K562 (cell line): ENCODE data around the gene FRRS1L. TPM values are rescaled to one million over a fixed set of nuclear protein-coding genes. Genes with fewer than 3 reads are reported as not detected.

Experiments used
- ATAC-seq: fragments of 200-7000 bp; cut with Tn5 transposase; 3 replicates; pipeline ENCODE4 v1.9.1; 2020; ENCODE audit warnings: moderate library complexity
- BruUV-seq: library from RNA; stranded (reverse); fragments of 400-500 nt; replicated peaks from 2 replicates; lab custom pipeline; 2021; lab: Mats Ljungman, UMichigan
- CTCF ChIA-PET: fragments of 300-600 bp; formaldehyde crosslinking; extraction: SDS; loops from one replicate; lab custom pipeline; 2021; ENCODE audit warnings: low intra/inter-chr PET ratio; lab: Yijun Ruan, JAX
- POLR2A ChIA-PET: fragments of 300-600, 350-650 bp; sonication (Branson Sonifier 250); formaldehyde crosslinking; extraction: SDS; loops from one replicate; lab custom pipeline; 2021; ENCODE audit warnings: antibody characterized with exemption, inconsistent platforms; lab: Yijun Ruan, JAX
- DNase-seq, 4 experiments: peaks; one replicate each; pipeline versions ENCODE4 v3.0.0 to v3.0.0-alpha.2; 2011 to 2018; ENCODE audit warnings: low spot score in 3 of 4, mixed read lengths in 3 of 4; ENCODE audit errors: extremely low read depth in 1 of 4
- FAIRE-seq: peaks from 2 replicates; lab custom pipeline; 2011; peaks lifted over from hg19 to GRCh38; lab: Jason Lieb, UNC
- H2AFZ ChIP-seq: 2 replicates; pipeline ENCODE4 v1.6.0; 2011; ENCODE audit warnings: low read depth, low read length, control low read depth, inconsistent platforms
- H3K27ac ChIP-seq: fragments of 200-600 bp; 3 replicates; pipeline ENCODE4 v1.8.0; 2011; ENCODE audit warnings: low read depth, mild to moderate bottlenecking, control low read depth, inconsistent platforms, low read length, moderate library complexity, mixed read lengths; ENCODE audit errors: extremely low read depth
- H3K27me3 ChIP-seq, 2 experiments: fragments of 300-600 bp in 1 of 2; 2 replicates in 1 of 2; 3 replicates in 1 of 2; pipeline versions ENCODE4 v1.6.0 to v1.8.0; 2011; ENCODE audit warnings: inconsistent platforms in 2 of 2, low read length in 2 of 2, mild to moderate bottlenecking in 1 of 2, mixed read lengths in 1 of 2, moderate library complexity in 1 of 2; ENCODE audit not compliant: control insufficient read depth in 2 of 2, insufficient read depth in 2 of 2
- H3K36me3 ChIP-seq: fragments of 300-600 bp; 3 replicates; pipeline ENCODE4 v1.8.0; 2011; ENCODE audit warnings: mild to moderate bottlenecking, low read length, inconsistent platforms; ENCODE audit not compliant: control insufficient read depth, insufficient read depth
- H3K4me1 ChIP-seq, 2 experiments: fragments of 200-600 bp in 1 of 2; replicated peaks in 1 of 2; 2 replicates in 1 of 2; 3 replicates in 1 of 2; pipeline versions ENCODE4 v1.5.1 to v1.8.0; 2011; ENCODE audit warnings: inconsistent platforms in 2 of 2, low read length in 2 of 2, mild to moderate bottlenecking in 1 of 2, mixed read lengths in 1 of 2, moderate library complexity in 1 of 2; ENCODE audit not compliant: control insufficient read depth in 2 of 2, insufficient read depth in 2 of 2
- H3K4me2 ChIP-seq: 2 replicates; pipeline ENCODE4 v1.6.1; 2011; ENCODE audit warnings: low read length, control low read depth, inconsistent platforms, mixed read lengths; ENCODE audit not compliant: insufficient read depth
- H3K4me3 ChIP-seq: fragments of 200-600 bp; sonication (generic), shearing (Covaris generic); 2 replicates; pipeline ENCODE4 v1.5.1; 2016; ENCODE audit warnings: control low read depth, inconsistent platforms
- H3K79me2 ChIP-seq: fragments of 200-600 bp; 3 replicates; pipeline ENCODE4 v1.8.0; 2011; ENCODE audit warnings: low read length, inconsistent platforms; ENCODE audit not compliant: control insufficient read depth, insufficient read depth
- H3K9ac ChIP-seq, 2 experiments: 2 replicates each; pipeline versions ENCODE4 v1.6.0 to v1.6.1; 2011; ENCODE audit warnings: low read depth in 2 of 2, low read length in 2 of 2, control low read depth in 1 of 2, inconsistent platforms in 1 of 2, mild to moderate bottlenecking in 1 of 2, mixed read lengths in 1 of 2; ENCODE audit not compliant: insufficient read depth in 1 of 2
- H3K9me1 ChIP-seq: one replicate; pipeline ENCODE4 v1.6.0; 2011; ENCODE audit warnings: inconsistent platforms, mild to moderate bottlenecking, low read length, moderate library complexity; ENCODE audit not compliant: control insufficient read depth, insufficient read depth
- H3K9me3 ChIP-seq: replicated peaks from 2 replicates; pipeline ENCODE4 v1.5.1; 2011; ENCODE audit warnings: low read depth, low read length, inconsistent platforms; ENCODE audit not compliant: control insufficient read depth, insufficient read depth
- H4K20me1 ChIP-seq: replicated peaks from 2 replicates; pipeline ENCODE4 v1.6.1; 2011; ENCODE audit warnings: low read length, inconsistent platforms, mixed read lengths; ENCODE audit not compliant: control insufficient read depth, insufficient read depth
- MTA3 ChIP-seq: fragments of 450-650 bp; formaldehyde crosslinking; IDR thresholded peaks from 2 replicates; pipeline ENCODE4 v1.6.1; 2017; ENCODE audit warnings: mild to moderate bottlenecking, borderline replicate concordance
- NEUROD1 ChIP-seq: fragments of 150-350 bp; IDR thresholded peaks from 2 replicates; pipeline ENCODE4 v1.6.1; 2014; ENCODE audit warnings: borderline replicate concordance, low read length, low read depth; ENCODE audit not compliant: partially characterized antibody
- PHB ChIP-seq: fragments of 250-450 bp; sonication (Bioruptor Pico); IDR thresholded peaks from 2 replicates; pipeline ENCODE4 v1.5.0; 2021
- PHF21A ChIP-seq: fragments of 450-650 bp; IDR thresholded peaks from 2 replicates; pipeline ENCODE4 v1.6.1; 2017; ENCODE audit warnings: low read depth, borderline replicate concordance
- PYGO2 ChIP-seq: fragments of 450-650 bp; IDR thresholded peaks from 2 replicates; pipeline ENCODE4 v1.6.1; 2016; ENCODE audit warnings: mild to moderate bottlenecking, missing genetic modification characterization, moderate library complexity, missing compliant biosample characterization
- SMAD2 ChIP-seq: fragments of 150-350 bp; IDR thresholded peaks from 2 replicates; pipeline ENCODE4 v1.6.1; 2014; ENCODE audit warnings: low read depth, mild to moderate bottlenecking, low read length
- ZC3H4 ChIP-seq: sonication (generic); formaldehyde crosslinking; IDR thresholded peaks from 2 replicates; pipeline ENCODE4 v1.9.0; 2021; ENCODE audit warnings: missing genetic modification reagents, borderline replicate concordance
- ZNF239 ChIP-seq: fragments of 250-450 bp; sonication (Bioruptor Pico); IDR thresholded peaks from 2 replicates; pipeline ENCODE4 v1.4.0; 2020; ENCODE audit warnings: mild to moderate bottlenecking
- ZNF696 ChIP-seq: fragments of 250-450 bp; sonication (Bioruptor Pico); conservative IDR thresholded peaks from 2 replicates; pipeline ENCODE4 v1.4.0; 2020; ENCODE audit warnings: mild to moderate bottlenecking, moderate library complexity
- WGBS: fragments of 100-300 bp; shearing (Covaris generic); methylation state at CpG from one replicate; pipeline ENCODE4 v1.1.6; 2016; ENCODE audit warnings: low coverage, mixed read lengths; ENCODE audit not compliant: insufficient coverage; ENCODE audit errors: missing lambda C conversion rate; 5-methylcytosine and 5-hydroxymethylcytosine counted together
- in situ Hi-C: fragments of 300-500 bp; cut with MboI; formaldehyde crosslinking; loops from 4 replicates; pipeline ENCODE4 v1.15.0; 2018; ENCODE audit warnings: inconsistent platforms, mixed read lengths
- intact Hi-C: fragments of 100-400 bp; cut with micrococcal nuclease; formaldehyde crosslinking; loops from 2 replicates; pipeline ENCODE4 v1.14.2; 2022
- polyA plus RNA-seq, 8 experiments: library from polyadenylated mRNA; depleted of rRNA in 4 of 8; stranded (reverse) in 5 of 8; unstranded in 3 of 8; fragments of >200 nt; fragmentation: Nextera tagmentation in 2 of 8; fragmentation: Illumina TruSeq in 1 of 8; extraction: Ambion mirVana in 2 of 8; extraction: Trizol in 1 of 8; gene quantifications; 2 replicates each; pipeline versions ENCODE4 v1.2.1 to v1.2.3, GENCODE V29; 2011 to 2014; ENCODE audit warnings: inconsistent platforms in 1 of 8, missing spikeins in 1 of 8
- total RNA-seq, 7 experiments: library from RNA; depleted of rRNA in 6 of 7; stranded (reverse); fragments of >200 nt in 6 of 7; fragmentation: Illumina TruSeq in 2 of 7; extraction: Trizol in 2 of 7; gene quantifications; 2 replicates each; pipeline versions ENCODE4 v1.2.1 to v1.2.3, GENCODE V29; 2011 to 2021; ENCODE audit warnings: low replicate concordance in 1 of 7
- TF ChIP-seq, protein P1 (sequence below): sonication (generic); formaldehyde crosslinking; IDR thresholded peaks from 2 replicates; pipeline ENCODE4 v1.9.0; 2022; ENCODE audit warnings: mild to moderate bottlenecking, missing genetic modification reagents
- TF ChIP-seq, protein P2 (sequence below): fragments of 450-650 bp; formaldehyde crosslinking; IDR thresholded peaks from 2 replicates; pipeline ENCODE4 v1.4.0; 2020; ENCODE audit warnings: mild to moderate bottlenecking, moderate library complexity
- TF ChIP-seq, protein P3 (sequence below): IDR thresholded peaks from 2 replicates; pipeline ENCODE4 v1.6.1; 2016; ENCODE audit warnings: missing genetic modification characterization, missing compliant biosample characterization

FRRS1L gene
- total and polyA plus RNA-seq, 9 of the 15 experiments (the other 6 are each of a cell fraction or from before 2014, with no cell fraction given) = under 0.01 to 0.04 (median 0.03) TPM; not detected in 5

DNA sequence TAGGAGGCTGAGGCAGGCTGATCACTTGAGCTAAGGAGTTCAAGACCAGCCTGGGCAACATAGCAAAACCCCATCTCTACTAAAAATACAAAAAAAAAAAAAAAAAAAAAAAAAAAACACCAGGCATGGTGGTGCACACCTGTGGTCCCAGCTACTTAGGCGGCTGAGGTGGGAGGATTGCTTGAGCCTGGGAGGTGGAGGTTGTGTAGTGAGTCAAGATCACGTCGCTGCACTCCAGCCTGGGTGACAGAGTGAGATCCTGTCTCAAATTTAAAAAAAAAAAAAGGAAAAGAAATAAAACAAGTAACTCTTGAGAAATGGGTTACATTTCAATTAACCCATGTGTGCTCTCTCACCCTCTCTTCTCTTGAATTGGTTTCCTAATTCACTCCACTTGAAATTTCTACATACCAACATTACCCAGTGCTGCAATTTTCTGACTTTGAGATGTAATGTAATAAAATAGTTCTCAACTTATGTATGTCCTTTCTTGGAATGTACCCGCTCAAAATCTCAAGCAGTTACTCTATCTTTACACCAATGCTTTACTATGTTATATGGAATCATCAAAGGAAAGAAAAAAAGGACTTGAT is 83.1 kb downstream of the FRRS1L start:
- Histone ChIP-seq H3K4me1 (no peaks in the 10 kb centered on the region), H3K9me1 (no peaks in the 10 kb centered on the region), H3K27me3 (no peaks in the 10 kb centered on the region), H4K20me1 (no peaks in the 10 kb centered on the region), H3K79me2 (peaks cover 10% of the 10 kb centered on the region; the same call in 1 of the 3 replicates), H3K36me3 (peaks cover 88% of the 10 kb centered on the region), H3K9ac (no peak overlapping the region), H3K27ac (no peak overlapping the region), H3K4me3 (no peak overlapping the region)
- ATAC-seq = no peak
- 91% methylated on average over 4 of the region's 4 CpGs for WGBS
- intact Hi-C loops = no loop called here
- no peak for DNase-seq
- FAIRE-seq = no peak
- no peak for TF ChIP-seq PHB (CRISPR knock-in tag)
- TF ChIP-seq PYGO2 = no peak
- TF ChIP-seq MTA3 = no peak
- TF ChIP-seq, protein P1, sequence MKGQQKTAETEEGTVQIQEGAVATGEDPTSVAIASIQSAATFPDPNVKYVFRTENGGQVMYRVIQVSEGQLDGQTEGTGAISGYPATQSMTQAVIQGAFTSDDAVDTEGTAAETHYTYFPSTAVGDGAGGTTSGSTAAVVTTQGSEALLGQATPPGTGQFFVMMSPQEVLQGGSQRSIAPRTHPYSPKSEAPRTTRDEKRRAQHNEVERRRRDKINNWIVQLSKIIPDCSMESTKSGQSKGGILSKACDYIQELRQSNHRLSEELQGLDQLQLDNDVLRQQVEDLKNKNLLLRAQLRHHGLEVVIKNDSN (CRISPR knock-in tag) = no peak
- TF ChIP-seq PHF21A = no peak
- no peak for TF ChIP-seq SMAD2
- TF ChIP-seq ZNF696 (CRISPR knock-in tag) = no peak
- TF ChIP-seq ZC3H4 (CRISPR knock-in tag) = no peak
- TF ChIP-seq, protein P2, sequence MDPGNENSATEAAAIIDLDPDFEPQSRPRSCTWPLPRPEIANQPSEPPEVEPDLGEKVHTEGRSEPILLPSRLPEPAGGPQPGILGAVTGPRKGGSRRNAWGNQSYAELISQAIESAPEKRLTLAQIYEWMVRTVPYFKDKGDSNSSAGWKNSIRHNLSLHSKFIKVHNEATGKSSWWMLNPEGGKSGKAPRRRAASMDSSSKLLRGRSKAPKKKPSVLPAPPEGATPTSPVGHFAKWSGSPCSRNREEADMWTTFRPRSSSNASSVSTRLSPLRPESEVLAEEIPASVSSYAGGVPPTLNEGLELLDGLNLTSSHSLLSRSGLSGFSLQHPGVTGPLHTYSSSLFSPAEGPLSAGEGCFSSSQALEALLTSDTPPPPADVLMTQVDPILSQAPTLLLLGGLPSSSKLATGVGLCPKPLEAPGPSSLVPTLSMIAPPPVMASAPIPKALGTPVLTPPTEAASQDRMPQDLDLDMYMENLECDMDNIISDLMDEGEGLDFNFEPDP = no peak
- TF ChIP-seq, protein P3, sequence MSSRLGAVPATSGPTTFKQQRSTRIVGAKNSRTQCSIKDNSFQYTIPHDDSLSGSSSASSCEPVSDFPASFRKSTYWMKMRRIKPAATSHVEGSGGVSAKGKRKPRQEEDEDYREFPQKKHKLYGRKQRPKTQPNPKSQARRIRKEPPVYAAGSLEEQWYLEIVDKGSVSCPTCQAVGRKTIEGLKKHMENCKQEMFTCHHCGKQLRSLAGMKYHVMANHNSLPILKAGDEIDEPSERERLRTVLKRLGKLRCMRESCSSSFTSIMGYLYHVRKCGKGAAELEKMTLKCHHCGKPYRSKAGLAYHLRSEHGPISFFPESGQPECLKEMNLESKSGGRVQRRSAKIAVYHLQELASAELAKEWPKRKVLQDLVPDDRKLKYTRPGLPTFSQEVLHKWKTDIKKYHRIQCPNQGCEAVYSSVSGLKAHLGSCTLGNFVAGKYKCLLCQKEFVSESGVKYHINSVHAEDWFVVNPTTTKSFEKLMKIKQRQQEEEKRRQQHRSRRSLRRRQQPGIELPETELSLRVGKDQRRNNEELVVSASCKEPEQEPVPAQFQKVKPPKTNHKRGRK (tag) = no peak
- TF ChIP-seq NEUROD1 = no peak
- no peak for TF ChIP-seq ZNF239
- TF ChIP-seq, all 486 proteins: peak for 0
- in situ Hi-C loops = no loop called here
- ChIA-PET POLR2A (no interaction called here), CTCF (no interaction called here)
- Histone ChIP-seq H3K4me2 (no peak overlapping the region), H3K9me3 (no peaks in the 10 kb centered on the region), H2AFZ (no peak overlapping the region)
- no TSS peak for BruUV-seq
